ENCODE data around the gene SCRN2. TPM values are rescaled to one million over a fixed set of nuclear protein-coding genes. Genes with fewer than 3 reads are reported as not detected.

The SCRN2 gene
- total RNA-seq, 1 donor from 2014 or later = 59.0 TPM

DNA sequence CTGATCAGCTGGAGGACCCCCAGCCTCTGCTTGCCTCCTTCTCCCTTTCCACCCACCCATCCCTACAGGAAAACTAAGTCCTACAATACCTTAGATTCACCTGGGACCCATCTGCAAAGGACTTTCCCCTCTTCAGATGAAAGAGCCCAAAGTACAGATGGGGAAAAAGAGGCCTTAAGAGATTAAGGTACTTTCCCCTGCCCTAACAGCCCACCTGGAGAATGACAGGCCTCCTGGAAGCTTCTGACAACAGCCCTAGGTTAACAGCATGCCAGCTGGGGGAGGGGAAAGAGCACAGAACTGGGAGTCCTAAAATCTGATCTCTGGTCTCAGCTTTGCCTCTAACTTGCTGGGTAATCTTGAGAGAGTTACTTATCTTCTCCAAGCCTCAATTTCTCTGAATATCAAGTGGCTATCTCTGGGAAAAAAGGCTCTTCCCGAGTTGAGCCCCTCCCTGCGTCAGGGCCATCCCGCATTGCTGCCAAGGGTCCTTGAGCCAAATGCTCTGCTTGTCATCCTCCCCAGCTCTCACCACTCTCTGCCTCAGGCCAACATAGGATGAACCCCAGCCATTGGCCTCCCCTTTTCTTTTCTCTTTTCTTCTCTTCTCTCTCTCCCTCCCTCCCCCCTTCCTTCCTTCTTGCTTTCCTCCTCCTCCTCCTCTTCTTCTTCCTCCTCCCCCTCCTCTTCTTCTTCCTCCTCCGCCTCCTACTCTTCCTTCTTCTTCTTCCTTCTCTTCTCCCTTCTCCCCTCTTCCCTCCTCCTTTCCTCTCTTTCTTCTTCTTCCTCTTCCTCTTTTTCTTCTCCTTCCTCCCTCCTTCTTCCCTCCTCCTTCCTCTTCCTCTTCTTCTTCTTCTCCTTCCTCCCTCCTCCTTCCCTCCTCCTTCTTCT, 32.4 kb upstream of the SCRN2 start:
- Mint-ChIP-seq H3K27ac (no peak overlapping the region), H3K4me3 (ENCODE audit: low read depth) (no peak overlapping the region), H3K27me3 (peaks cover 66% of the 10 kb centered on the region), H3K9me3 (ENCODE audit: low read depth) (no peaks in the 10 kb centered on the region), H3K36me3 (ENCODE audit: insufficient read depth) (no peaks in the 10 kb centered on the region), H3K4me1 (ENCODE audit: low read depth) (peaks cover 5% of the 10 kb centered on the region)
- TF ChIP-seq, protein P1, sequence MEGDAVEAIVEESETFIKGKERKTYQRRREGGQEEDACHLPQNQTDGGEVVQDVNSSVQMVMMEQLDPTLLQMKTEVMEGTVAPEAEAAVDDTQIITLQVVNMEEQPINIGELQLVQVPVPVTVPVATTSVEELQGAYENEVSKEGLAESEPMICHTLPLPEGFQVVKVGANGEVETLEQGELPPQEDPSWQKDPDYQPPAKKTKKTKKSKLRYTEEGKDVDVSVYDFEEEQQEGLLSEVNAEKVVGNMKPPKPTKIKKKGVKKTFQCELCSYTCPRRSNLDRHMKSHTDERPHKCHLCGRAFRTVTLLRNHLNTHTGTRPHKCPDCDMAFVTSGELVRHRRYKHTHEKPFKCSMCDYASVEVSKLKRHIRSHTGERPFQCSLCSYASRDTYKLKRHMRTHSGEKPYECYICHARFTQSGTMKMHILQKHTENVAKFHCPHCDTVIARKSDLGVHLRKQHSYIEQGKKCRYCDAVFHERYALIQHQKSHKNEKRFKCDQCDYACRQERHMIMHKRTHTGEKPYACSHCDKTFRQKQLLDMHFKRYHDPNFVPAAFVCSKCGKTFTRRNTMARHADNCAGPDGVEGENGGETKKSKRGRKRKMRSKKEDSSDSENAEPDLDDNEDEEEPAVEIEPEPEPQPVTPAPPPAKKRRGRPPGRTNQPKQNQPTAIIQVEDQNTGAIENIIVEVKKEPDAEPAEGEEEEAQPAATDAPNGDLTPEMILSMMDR (IDR thresholded peaks at IDR 0.05; ENCODE audit: unreplicated experiment) = no peak
- no peak for DNase-seq (ENCODE audit: low spot score, unreplicated experiment)

DNA sequence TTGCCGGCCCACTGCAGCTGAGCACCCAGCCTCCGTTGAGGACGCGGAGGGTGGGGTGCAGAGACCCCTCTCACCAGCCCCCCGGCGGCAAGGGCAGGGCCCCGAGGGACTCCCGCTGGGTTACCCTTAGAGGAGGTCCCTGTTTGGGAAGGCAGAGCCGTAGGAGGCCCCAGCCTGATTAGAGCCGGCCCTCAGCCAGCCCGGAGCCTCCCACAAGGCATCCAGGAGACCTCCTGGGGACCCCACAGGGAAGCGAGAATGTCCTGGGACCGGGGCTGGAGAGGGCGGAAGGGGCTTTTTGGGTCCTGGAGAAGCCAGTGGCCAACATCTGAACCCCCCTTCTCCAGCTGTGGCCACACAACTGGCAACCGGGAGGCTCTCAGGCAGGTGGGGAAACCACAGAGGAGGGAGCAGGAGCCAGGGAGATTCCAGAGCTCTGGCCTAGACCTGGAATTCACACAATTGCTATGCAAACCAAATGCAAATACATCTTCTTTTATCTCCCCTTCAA, 31.6 kb upstream of the SCRN2 start:
- Mint-ChIP-seq H3K27me3 (peaks cover 70% of the 10 kb centered on the region), H3K36me3 (ENCODE audit: insufficient read depth) (no peaks in the 10 kb centered on the region), H3K27ac (no peak overlapping the region), H3K4me3 (ENCODE audit: low read depth) (no peak overlapping the region), H3K9me3 (ENCODE audit: low read depth) (no peaks in the 10 kb centered on the region), H3K4me1 (ENCODE audit: low read depth) (peaks cover 1% of the 10 kb centered on the region)
- TF ChIP-seq, protein P1 (IDR thresholded peaks at IDR 0.05; ENCODE audit: unreplicated experiment) = no peak
- DNase-seq (ENCODE audit: low spot score, unreplicated experiment) = no peak

DNA sequence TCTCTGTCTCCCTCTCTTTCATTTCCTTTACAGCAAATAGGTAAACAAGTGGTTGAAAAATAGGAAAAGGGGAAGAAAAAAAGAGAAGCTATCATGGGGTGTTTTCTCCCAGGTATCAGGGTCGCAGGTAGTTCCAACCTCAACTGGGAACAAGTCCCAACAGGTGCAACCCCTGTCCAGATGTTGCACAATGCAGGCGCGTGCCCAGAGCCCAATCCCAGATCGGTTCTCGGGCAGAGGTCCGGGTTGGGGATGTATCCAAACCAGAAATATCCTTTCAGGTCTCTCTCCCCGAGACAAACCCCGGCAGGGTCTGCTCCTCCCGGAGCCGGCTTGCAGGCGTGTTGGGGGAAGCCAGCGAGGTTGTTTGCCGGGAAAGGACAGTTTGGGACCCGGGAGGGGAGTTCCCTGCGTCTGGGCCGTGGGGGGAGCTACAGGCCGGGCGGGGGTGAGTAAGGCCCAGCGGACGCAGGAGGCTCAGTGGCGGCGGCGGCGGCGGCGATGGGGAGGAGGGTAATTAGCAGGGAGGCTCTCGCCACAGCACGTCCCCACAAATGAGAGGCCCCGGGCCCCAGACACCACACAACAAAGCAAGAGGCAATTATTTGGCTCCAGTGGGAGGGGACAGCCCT, 31.1 kb upstream of the SCRN2 start:
- TF ChIP-seq, protein P1 (IDR thresholded peaks at IDR 0.05; ENCODE audit: unreplicated experiment) = no peak
- Mint-ChIP-seq H3K4me1 (ENCODE audit: low read depth) (no peaks in the 10 kb centered on the region), H3K9me3 (ENCODE audit: low read depth) (no peaks in the 10 kb centered on the region), H3K27ac (no peak overlapping the region), H3K27me3 (peaks cover 72% of the 10 kb centered on the region), H3K36me3 (ENCODE audit: insufficient read depth) (no peaks in the 10 kb centered on the region), H3K4me3 (ENCODE audit: low read depth) (no peak overlapping the region)
- DNase-seq (ENCODE audit: low spot score, unreplicated experiment) = no peak

DNA sequence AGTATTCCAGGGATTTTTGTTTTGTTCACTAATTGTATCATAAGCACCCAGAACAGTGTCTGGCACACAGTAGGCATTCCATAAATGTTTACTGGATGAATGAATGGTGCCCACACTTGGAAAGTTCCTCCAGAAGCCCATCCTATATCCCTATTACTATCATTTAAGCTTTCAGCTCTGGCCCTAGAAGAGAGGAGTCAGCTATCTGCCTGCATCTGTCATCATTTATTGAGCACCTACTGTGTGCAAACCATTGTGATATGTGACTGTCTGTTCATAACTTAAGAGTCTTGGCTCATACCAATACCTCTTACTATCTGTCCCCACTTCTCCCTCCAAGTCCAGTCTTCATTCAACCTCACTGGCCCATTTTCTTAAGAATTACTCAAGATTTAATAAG, 30.0 kb upstream of the SCRN2 start:
- Mint-ChIP-seq H3K4me3 (ENCODE audit: low read depth) (no peak overlapping the region), H3K9me3 (ENCODE audit: low read depth) (no peaks in the 10 kb centered on the region), H3K4me1 (ENCODE audit: low read depth) (no peaks in the 10 kb centered on the region), H3K36me3 (ENCODE audit: insufficient read depth) (no peaks in the 10 kb centered on the region), H3K27me3 (peaks cover 81% of the 10 kb centered on the region), H3K27ac (no peak overlapping the region)
- DNase-seq (ENCODE audit: low spot score, unreplicated experiment) = no peak
- TF ChIP-seq, protein P1 (IDR thresholded peaks at IDR 0.05; ENCODE audit: unreplicated experiment) = no peak

DNA sequence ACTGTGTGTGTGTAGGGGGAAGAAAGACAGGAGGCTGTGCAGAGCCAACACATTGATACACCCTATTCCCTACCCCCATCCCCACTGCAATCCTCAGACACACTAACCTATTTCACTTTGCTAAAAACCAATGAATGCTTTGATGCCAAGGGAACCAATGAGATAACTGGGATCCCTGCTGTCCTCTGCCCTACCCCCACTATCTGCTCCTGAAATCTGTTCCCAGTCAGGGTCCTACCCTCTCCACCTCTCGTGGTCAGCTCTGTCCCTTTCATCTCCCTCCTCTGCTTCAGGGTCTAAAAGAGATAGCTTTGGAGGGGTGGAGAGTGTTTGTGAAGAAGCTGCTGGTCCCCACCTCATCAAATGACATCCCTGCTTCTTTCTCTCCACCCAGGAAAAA, 29.0 kb upstream of the SCRN2 start:
- H3K4me1 Mint-ChIP-seq (ENCODE audit: low read depth) = no peaks in the 10 kb centered on the region
- H3K36me3 Mint-ChIP-seq (ENCODE audit: insufficient read depth) = no peaks in the 10 kb centered on the region
- H3K4me3 Mint-ChIP-seq (ENCODE audit: low read depth) = no peak overlapping the region
- no peaks in the 10 kb centered on the region for H3K9me3 Mint-ChIP-seq (ENCODE audit: low read depth)
- H3K27ac Mint-ChIP-seq = no peak overlapping the region
- peaks cover 81% of the 10 kb centered on the region for H3K27me3 Mint-ChIP-seq
- TF ChIP-seq, protein P1 (IDR thresholded peaks at IDR 0.05; ENCODE audit: unreplicated experiment) = no peak
- no peak for DNase-seq (ENCODE audit: low spot score, unreplicated experiment)
